ENCODE results near the gene CCDC187.

DNA sequence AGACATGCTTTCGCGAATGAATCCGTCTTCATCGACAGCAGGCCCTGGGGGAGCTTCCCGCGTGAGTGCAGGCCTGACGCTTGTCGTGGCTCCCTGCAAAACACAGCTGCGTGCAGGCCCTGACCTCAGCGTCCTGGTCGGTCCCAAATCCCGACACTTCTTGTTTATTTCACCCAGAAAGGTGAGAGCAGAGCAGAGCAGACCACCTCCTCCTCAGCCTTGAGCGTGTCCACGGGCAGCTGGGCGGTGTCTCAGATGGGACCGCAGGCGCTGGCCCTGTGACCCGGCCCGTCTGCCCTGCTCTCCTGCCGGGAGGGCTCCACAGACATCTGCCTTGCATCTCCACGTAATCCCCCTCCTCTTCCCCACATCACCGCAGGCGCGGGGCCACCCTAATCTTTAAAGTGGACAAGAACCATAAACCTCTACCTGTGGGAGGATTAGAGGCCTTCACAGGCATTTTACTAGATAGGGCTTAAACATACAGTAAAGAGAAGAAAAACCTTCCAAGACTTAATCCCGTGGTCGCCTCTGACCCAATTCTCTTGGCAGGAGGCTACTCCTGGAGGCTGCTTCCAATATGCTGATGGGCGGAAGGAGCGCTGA is 91.4 kb downstream of the CCDC187 start:
- TF ChIP-seq, protein P1, sequence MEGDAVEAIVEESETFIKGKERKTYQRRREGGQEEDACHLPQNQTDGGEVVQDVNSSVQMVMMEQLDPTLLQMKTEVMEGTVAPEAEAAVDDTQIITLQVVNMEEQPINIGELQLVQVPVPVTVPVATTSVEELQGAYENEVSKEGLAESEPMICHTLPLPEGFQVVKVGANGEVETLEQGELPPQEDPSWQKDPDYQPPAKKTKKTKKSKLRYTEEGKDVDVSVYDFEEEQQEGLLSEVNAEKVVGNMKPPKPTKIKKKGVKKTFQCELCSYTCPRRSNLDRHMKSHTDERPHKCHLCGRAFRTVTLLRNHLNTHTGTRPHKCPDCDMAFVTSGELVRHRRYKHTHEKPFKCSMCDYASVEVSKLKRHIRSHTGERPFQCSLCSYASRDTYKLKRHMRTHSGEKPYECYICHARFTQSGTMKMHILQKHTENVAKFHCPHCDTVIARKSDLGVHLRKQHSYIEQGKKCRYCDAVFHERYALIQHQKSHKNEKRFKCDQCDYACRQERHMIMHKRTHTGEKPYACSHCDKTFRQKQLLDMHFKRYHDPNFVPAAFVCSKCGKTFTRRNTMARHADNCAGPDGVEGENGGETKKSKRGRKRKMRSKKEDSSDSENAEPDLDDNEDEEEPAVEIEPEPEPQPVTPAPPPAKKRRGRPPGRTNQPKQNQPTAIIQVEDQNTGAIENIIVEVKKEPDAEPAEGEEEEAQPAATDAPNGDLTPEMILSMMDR (conservative IDR thresholded peaks at IDR 0.05; ENCODE audit: low read depth, low read length): no peak
- no peak for TF ChIP-seq EZH2 (IDR thresholded peaks at IDR 0.05; ENCODE audit: borderline replicate concordance, low read depth, low read length, poor library complexity, severe bottlenecking)
